SK-N-SH (cell line): ENCODE measurements around the gene STPG2. TPM values are rescaled to one million over a fixed set of nuclear protein-coding genes. Genes with fewer than 3 reads are reported as not detected.

Experiments used
- CTCF ChIA-PET: fragments of 300-600, 350-600 bp; formaldehyde crosslinking; extraction: SDS; loops from one replicate; lab custom pipeline; 2021; lab: Yijun Ruan, JAX
- POLR2A ChIA-PET: fragments of 350-600 bp; sonication (Branson Sonifier 250); formaldehyde crosslinking; extraction: SDS; loops from one replicate; lab custom pipeline; 2020; ENCODE audit warnings: antibody characterized with exemption, inconsistent platforms; lab: Yijun Ruan, JAX
- DNase-seq: peaks from one replicate; pipeline ENCODE4 v3.0.0; 2012
- H2AFZ ChIP-seq: fragments of 200-600 bp; sonication (generic); 2 replicates; pipeline ENCODE4 v1.8.1; 2016; ENCODE audit warnings: antibody characterized with exemption, mild to moderate bottlenecking, low read depth
- H3F3A ChIP-seq: fragments of 200-600 bp; sonication (generic); replicated peaks from 2 replicates; pipeline ENCODE3; 2016; ENCODE audit warnings: antibody characterized with exemption, mild to moderate bottlenecking; ENCODE audit not compliant: insufficient read depth
- H3K27ac ChIP-seq, 2 experiments: fragments of 200-500 bp in 1 of 2; fragments of 200-600 bp in 1 of 2; sonication (Bioruptor generic) in 1 of 2; sonication (generic), shearing (Covaris generic) in 1 of 2; 2 replicates each; pipeline versions ENCODE4 v1.5.1 to v1.6.1; 2014 to 2016; ENCODE audit warnings: low read depth in 2 of 2, inconsistent platforms in 1 of 2, low read length in 1 of 2, mild to moderate bottlenecking in 1 of 2, mixed read lengths in 1 of 2
- H3K27me3 ChIP-seq: fragments of 200-600 bp; sonication (generic), shearing (Covaris generic); 2 replicates; pipeline ENCODE4 v1.6.1; 2016; ENCODE audit warnings: mixed run types; ENCODE audit not compliant: insufficient read depth
- H3K36me3 ChIP-seq, 2 experiments: fragments of 200-500 bp in 1 of 2; fragments of 200-600 bp in 1 of 2; sonication (Bioruptor generic) in 1 of 2; sonication (generic) in 1 of 2; replicated peaks in 1 of 2; 2 replicates each; pipeline versions ENCODE3 to v1.5.1; 2014 to 2016; ENCODE audit warnings: low read length in 1 of 2, mild to moderate bottlenecking in 1 of 2; ENCODE audit not compliant: insufficient read depth in 2 of 2, control insufficient read depth in 1 of 2
- H3K4me1 ChIP-seq, 2 experiments: fragments of 200-500 bp in 1 of 2; fragments of 200-600 bp in 1 of 2; sonication (Bioruptor generic) in 1 of 2; sonication (generic), shearing (Covaris generic) in 1 of 2; 2 replicates each; pipeline versions ENCODE4 v1.5.1 to v1.6.1; 2014 to 2016; ENCODE audit warnings: low read depth in 1 of 2, low read length in 1 of 2, mixed run types in 1 of 2; ENCODE audit not compliant: insufficient read depth in 2 of 2, control insufficient read depth in 1 of 2
- H3K4me2 ChIP-seq: fragments of 200-600 bp; sonication (generic), shearing (Covaris generic); 2 replicates; pipeline ENCODE4 v1.6.1; 2017; ENCODE audit warnings: mixed run types
- H3K4me3 ChIP-seq, 2 experiments: fragments of 200-500 bp in 1 of 2; fragments of 200-600 bp in 1 of 2; sonication (Bioruptor generic) in 1 of 2; sonication (generic), shearing (Covaris generic) in 1 of 2; 2 replicates each; pipeline versions ENCODE4 v1.5.1 to v1.8.1; 2014 to 2016; ENCODE audit warnings: low read depth in 2 of 2, inconsistent platforms in 1 of 2, low read length in 1 of 2, mild to moderate bottlenecking in 1 of 2, mixed read lengths in 1 of 2, moderate library complexity in 1 of 2
- H3K79me2 ChIP-seq: fragments of 200-600 bp; sonication (generic); 2 replicates; pipeline ENCODE4 v1.8.1; 2017; ENCODE audit warnings: mild to moderate bottlenecking; ENCODE audit not compliant: insufficient read depth
- H3K9ac ChIP-seq: fragments of 200-600 bp; sonication (generic); 2 replicates; pipeline ENCODE4 v1.6.1; 2017; ENCODE audit warnings: mixed run types
- H3K9me2 ChIP-seq: fragments of 200-600 bp; sonication (generic); 2 replicates; pipeline ENCODE4 v1.6.1; 2017; ENCODE audit warnings: mixed run types
- H3K9me3 ChIP-seq: fragments of 200-600 bp; sonication (generic); 2 replicates; pipeline ENCODE4 v1.6.1; 2017; ENCODE audit warnings: mixed run types, mild to moderate bottlenecking, moderate library complexity
- H4K20me1 ChIP-seq: fragments of 200-600 bp; sonication (generic); 2 replicates; pipeline ENCODE4 v1.6.1; 2017; ENCODE audit warnings: mild to moderate bottlenecking, mixed run types; ENCODE audit not compliant: insufficient read depth
- CHD2 ChIP-seq: fragments of 150-350 bp; IDR thresholded peaks from 2 replicates; pipeline ENCODE4 v1.6.1; 2018; ENCODE audit warnings: low read length; ENCODE audit not compliant: partially characterized antibody
- CTCF ChIP-seq: fragments of 200-600 bp; sonication (generic); IDR thresholded peaks from 2 replicates; pipeline ENCODE4 v1.6.1; 2017; ENCODE audit warnings: antibody characterized with exemption, mild to moderate bottlenecking, moderate library complexity
- GATA2 ChIP-seq: sonication (generic); formaldehyde crosslinking; IDR thresholded peaks from 2 replicates; pipeline ENCODE4 v1.5.0; 2020; ENCODE audit warnings: mild to moderate bottlenecking, missing genetic modification reagents
- NRF1 ChIP-seq: IDR thresholded peaks from 2 replicates; pipeline ENCODE4 v1.6.1; 2012; ENCODE audit warnings: low read depth, mild to moderate bottlenecking, low read length
- POLR2AphosphoS5 ChIP-seq: IDR thresholded peaks from 2 replicates; pipeline ENCODE4 v1.6.1; 2012; ENCODE audit warnings: low read depth, low read length
- RAD21 ChIP-seq: IDR thresholded peaks from 2 replicates; pipeline ENCODE4 v1.6.1; 2012; ENCODE audit warnings: mild to moderate bottlenecking, low read length
- RCOR1 ChIP-seq: fragments of 150-350 bp; IDR thresholded peaks from 2 replicates; pipeline ENCODE4 v1.6.1; 2017; ENCODE audit warnings: antibody characterized with exemption, low read length
- SIN3A ChIP-seq: IDR thresholded peaks from 2 replicates; pipeline ENCODE4 v1.6.1; 2012; ENCODE audit warnings: low read depth, mild to moderate bottlenecking, low read length, moderate library complexity, borderline replicate concordance
- SMC3 ChIP-seq: IDR thresholded peaks from 2 replicates; pipeline ENCODE4 v1.6.1; 2012; ENCODE audit warnings: low read depth, low read length, improper control_type of control experiment
- TAF1 ChIP-seq: IDR thresholded peaks from 2 replicates; pipeline ENCODE4 v1.6.1; 2012; ENCODE audit warnings: low read depth, mild to moderate bottlenecking, low read length, moderate library complexity, borderline replicate concordance
- TCF12 ChIP-seq: IDR thresholded peaks from 2 replicates; pipeline ENCODE4 v1.4.0; 2012
- TEAD4 ChIP-seq: IDR thresholded peaks from 2 replicates; pipeline ENCODE4 v1.4.0; 2012; ENCODE audit warnings: mild to moderate bottlenecking, borderline replicate concordance; ENCODE audit not compliant: insufficient read depth
- ZBTB33 ChIP-seq: IDR thresholded peaks from 2 replicates; pipeline ENCODE4 v1.4.0; 2012; ENCODE audit warnings: low read depth, borderline replicate concordance
- WGBS: methylation state at CpG from one replicate; pipeline ENCODE4 v1.1.6; 2017; ENCODE audit warnings: low lambda C conversion rate; 5-methylcytosine and 5-hydroxymethylcytosine counted together
- polyA plus RNA-seq, 3 experiments: library from polyadenylated mRNA; depleted of rRNA; stranded (reverse); fragments of >200 nt; gene quantifications; 2 replicates each; pipeline ENCODE4 v1.2.3, GENCODE V29; 2012
- TF ChIP-seq, protein P1 (sequence below): fragments of 150-350 bp; IDR thresholded peaks from 2 replicates; pipeline ENCODE4 v1.6.1; 2017; ENCODE audit warnings: antibody characterized with exemption, low read length, low read depth, borderline replicate concordance

Gene STPG2
- polyA plus RNA-seq, 1 of the 3 experiments (the other 2 are of a cell fraction) = not detected

- no peaks in the 10 kb centered on the region for H3K36me3 ChIP-seq
- no peak for DNase-seq
- no peaks in the 10 kb centered on the region for H4K20me1 ChIP-seq
- H3K27ac ChIP-seq = no peak overlapping the region
- H3K4me1 ChIP-seq = peaks cover 0 to 4% of the 10 kb centered on the region in 2 experiments; a peak in 1 of 4 replicates
- TF ChIP-seq TEAD4 (no peak), ZBTB33 (no peak), RCOR1 (no peak), TCF12 (no peak), POLR2AphosphoS5 (no peak), CHD2 (no peak), TAF1 (no peak), RAD21 (peak; percentile 59), NRF1 (no peak), GATA2 (CRISPR knock-in tag) (no peak), SIN3A (no peak), CTCF (peak; percentile 37), SMC3 (0 out of 2 replicates have a peak, but pooled peaks have one; percentile 7)
- TF ChIP-seq, protein P1, sequence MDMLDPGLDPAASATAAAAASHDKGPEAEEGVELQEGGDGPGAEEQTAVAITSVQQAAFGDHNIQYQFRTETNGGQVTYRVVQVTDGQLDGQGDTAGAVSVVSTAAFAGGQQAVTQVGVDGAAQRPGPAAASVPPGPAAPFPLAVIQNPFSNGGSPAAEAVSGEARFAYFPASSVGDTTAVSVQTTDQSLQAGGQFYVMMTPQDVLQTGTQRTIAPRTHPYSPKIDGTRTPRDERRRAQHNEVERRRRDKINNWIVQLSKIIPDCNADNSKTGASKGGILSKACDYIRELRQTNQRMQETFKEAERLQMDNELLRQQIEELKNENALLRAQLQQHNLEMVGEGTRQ = no peak
- POLR2A ChIA-PET = interaction anchor here (0.7 kb wide), 1 partner anchor 31 kb away, joined by 3 read pairs; the partner anchor contains the start of gene STPG2
- no peaks in the 10 kb centered on the region for H3K27me3 ChIP-seq
- no peak overlapping the region for H3K4me3 ChIP-seq
- H3K4me2 ChIP-seq = no peak overlapping the region
- CTCF ChIA-PET = interaction anchor here (0.8 kb wide), 1 partner anchor 17 kb away, joined by 3 read pairs; no protein-coding TSS in a partner anchor
- H3F3A ChIP-seq = no peaks in the 10 kb centered on the region
- WGBS = 43% methylated on average over 3 of the region's 3 CpGs
- H3K9me2 ChIP-seq = no peaks in the 10 kb centered on the region
- H2AFZ ChIP-seq = no peak overlapping the region
- no peaks in the 10 kb centered on the region for H3K79me2 ChIP-seq
- no peaks in the 10 kb centered on the region for H3K9me3 ChIP-seq
- no peak overlapping the region for H3K9ac ChIP-seq
These were observed 30.3 kb downstream of the STPG2 start for GRCh38 chr4:98113012-98113411.
